Fibroblast of skin of right quadriceps (primary cell): Measurements from ENCODE around the gene HOXB2.
"Not testable (repeated sequence)": the region's sequence is repeated elsewhere in the genome, so short reads cannot be mapped to it uniquely, and the experiment has no call there.

Source experiments
- DNase-seq: peaks from one replicate; pipeline ENCODE4 v3.0.0-alpha.2; 2013

The HOXB2 gene

GRCh38 chr17:48539177-48539576 lies 5.7 kb downstream of the HOXB2 start:
- peak; percentile 89 for DNase-seq

- DNase-seq, result no peak
Observed at GRCh38 chr17:48537316-48537715, 7.6 kb downstream of the HOXB2 start.

- not testable (repeated sequence) for DNase-seq
Observed at GRCh38 chr17:48535793-48536559, 8.9 kb downstream of the HOXB2 start.

DNA sequence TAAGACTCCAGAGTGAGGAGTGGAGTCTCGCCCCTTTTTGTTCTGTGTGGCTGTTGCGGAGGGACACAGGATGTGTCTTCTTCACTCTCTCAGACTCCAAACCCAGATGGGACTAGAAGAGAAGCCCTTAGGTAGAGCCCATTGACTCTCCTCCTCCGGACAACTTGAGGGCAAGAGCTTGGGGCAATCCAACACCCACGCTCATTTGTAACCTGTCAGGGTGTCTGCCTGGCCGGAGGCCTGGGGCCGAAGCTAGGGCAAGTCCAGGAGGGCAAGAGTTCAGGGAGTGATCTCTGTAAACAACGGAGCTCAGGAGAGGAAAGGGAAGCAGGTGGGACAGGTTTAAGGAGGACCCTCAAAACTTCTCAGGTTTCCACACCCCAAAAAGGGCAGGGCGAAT lies 12.6 kb downstream of the HOXB2 start:
- no peak for DNase-seq

GRCh38 chr17:48530887-48531272 lies 14.0 kb downstream of the HOXB2 start, which contains the start of gene HOXB1:
Gene HOXB1, minus strand, starts transcription at chr17:48531011. Its CDS starts 107 bp downstream, at chr17:48530904.
- no peak for DNase-seq

DNA sequence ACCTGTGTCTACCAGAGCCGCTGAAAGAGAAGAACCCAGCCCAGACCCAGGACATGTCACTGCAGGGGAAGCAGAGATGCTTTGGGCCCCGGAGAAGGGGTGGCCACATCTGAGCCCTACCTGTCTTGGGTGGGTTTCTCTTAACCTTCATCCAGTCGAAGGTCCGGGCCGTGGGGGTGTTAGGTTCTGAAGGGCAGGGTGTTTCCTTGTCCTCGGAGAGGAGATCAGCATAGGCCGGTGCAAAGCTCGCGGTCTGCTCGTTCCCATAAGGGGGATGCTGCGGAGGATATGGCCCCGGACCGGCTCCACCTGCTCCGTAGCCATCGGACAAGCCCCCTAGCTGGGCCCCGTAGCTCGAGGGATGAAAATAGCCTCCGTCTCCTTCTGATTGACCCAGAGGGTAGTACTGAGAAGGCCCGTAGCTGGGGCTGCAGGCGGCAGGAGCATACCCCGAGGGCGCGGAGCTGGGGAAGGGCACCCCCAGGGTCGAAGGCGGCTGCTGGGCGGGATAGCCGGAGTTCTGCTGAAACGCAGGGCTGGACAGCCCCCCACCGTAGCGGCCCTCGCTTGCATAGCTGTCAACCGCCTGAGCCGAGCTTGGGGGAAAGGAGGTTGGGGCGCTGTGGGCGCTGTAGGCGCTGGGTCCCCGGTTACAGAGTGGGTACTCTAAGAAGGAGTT lies 14.6 kb downstream of the HOXB2 start:
- no peak for DNase-seq

DNA sequence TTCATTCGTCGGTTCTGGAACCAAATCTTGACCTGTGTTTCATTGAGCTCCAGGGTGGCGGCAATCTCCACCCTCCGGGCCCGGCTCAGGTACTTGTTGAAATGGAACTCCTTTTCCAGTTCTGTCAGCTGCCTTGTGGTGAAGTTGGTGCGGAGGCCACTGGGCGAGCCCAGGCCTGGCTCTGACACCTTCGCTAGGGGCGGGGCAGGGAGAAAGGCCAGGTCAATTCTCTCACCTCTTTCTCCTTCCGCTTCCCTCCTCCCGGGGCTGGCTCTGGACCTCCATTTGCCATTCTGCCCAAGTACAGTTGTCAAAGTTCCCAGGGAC lies 15.3 kb downstream of the HOXB2 start:
- DNase-seq, result no peak

- DNase-seq, result no peak
Observed at GRCh38 chr17:48528936-48529682, 15.8 kb downstream of the HOXB2 start.

DNA sequence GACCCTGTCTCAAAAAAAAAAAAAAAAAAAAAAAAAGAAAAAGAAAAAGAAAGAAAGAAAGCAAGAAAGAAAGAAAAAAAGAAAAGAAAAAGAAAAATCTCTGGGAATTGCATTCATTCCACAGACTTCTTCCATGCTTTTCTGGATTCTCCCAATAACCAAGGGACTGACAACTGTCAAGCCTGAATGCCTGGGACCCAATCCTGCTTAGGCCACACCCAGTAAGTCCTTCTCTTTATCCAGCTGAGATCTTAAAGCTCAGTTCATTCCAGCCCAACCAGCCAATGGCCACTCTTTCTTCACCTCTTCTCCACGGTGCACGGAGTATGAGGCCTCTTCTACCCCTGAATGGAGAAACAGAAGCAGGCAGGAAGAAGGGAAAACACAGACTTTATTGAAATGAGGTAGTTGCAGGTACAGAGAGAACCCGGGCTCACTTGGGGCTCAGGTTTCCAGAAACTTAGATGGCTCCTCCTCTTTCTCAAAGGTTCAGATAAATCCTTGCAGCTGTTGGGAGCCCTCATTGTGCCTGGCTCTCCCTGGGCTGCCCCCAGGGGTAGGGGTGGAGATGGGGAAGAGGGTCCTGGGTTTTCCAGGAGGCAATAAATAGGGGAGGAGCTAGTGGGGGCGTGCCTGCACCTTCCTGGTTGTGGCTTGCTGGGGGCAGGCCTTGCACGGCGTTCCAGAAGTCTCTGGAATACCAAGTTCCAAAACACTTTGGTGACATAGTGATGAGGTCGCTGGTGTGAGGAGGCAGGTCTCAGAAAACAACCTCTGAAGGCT lies 16.6 kb downstream of the HOXB2 start:
- no peak for DNase-seq

DNA sequence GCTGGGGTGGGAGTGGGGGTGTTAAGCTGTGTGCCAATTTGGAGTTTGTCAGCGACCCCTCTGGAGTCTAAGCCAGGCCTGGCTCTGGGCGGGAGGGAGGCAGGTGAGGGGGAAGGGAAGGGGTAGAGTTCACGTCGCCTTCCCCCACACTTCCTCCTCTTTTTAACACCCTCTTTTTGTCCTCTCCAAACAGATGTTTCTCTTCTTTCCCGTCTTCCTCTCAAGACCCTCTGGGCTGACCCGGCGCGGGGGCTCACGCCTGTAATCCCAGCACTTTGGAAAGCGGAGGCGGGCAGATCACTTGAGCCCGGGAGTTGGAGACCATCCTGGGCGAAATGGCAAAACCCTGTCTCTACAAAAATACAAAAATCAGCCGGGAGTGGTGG lies 17.4 kb downstream of the HOXB2 start:
- DNase-seq, result no peak

DNA sequence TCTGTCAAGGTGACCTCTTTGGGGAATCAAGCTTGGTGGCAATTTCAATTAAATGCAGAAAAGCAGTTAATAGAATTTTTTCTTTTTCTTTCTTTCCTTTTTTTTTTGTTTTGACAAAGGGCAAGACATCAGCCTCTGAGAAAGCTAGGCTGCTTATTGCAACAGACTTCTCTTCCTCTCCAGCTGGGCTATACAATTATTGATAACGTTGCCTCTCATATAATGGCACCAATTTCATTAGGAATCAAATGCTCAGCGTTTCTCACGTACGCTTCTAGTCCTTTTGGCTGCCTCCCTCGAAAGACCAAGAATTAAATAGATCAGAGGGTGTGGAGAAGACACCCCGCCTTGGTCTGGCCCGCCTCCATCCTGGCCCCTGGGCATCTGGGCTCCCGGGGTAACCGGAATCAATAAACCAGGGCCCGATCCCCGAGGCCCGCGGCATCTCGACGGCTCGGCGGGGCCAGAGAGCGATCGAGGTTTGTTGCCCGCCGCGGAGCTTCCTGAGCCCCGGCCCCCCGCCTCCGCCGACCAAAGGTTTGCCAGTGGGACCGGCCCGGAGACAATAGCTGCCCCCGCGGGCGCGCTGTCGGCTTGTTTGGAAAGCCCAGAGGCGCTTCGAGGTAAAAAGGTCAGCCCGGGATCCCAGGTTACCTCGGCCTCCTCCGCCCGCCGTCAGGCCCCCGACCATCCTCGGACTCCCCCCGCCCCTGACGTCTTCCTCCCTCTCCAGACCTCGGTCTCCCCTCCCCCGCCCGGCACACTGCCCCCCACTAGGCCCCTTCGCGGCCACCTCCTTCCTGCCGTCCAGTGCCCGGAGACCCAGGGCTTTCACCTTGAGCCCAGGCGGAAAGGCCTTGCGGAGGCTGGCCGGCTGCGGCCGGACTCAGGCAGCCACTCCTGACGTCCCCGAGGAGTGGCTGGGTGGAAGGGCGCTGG lies 18.0 kb downstream of the HOXB2 start:
- no peak for DNase-seq

- peak; percentile 35 for DNase-seq
Observed at GRCh38 chr17:48523010-48523409, 21.9 kb downstream of the HOXB2 start.

- peak; percentile 75 for DNase-seq
Observed at GRCh38 chr17:48522031-48522653, 22.8 kb downstream of the HOXB2 start.

- peak; percentile 44 for DNase-seq
Observed at GRCh38 chr17:48520631-48521079, 24.3 kb downstream of the HOXB2 start.

- DNase-seq, result no peak
Observed at GRCh38 chr17:48519427-48519826, 25.5 kb downstream of the HOXB2 start.

- no peak for DNase-seq
Observed at GRCh38 chr17:48517478-48517877, 27.4 kb downstream of the HOXB2 start.

- no peak for DNase-seq
Observed at GRCh38 chr17:48515925-48516900, 28.7 kb downstream of the HOXB2 start.

DNA sequence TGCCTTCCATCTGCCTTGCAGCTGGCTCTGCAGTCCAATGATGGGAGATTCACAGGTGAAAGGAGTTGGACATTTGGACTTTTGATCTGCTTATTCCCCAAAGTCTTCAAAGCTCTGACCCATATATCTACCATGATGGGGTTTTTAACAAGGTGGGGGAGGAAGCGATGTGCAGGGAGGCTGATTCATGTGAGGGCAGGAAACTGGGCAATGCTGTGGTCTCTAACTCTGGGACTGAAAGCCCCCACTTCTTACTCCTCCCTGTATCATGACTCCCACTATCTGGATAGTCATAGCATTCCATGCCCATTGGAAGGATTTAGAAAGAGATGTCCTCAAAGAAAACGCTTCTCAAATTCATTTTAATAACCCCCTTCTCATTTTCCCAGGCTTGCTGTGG lies 30.4 kb downstream of the HOXB2 start:
- DNase-seq, result no peak

GRCh38 chr17:48513666-48514455 lies 31.0 kb downstream of the HOXB2 start:
- DNase-seq, result no peak
